HG03521 (cell line): ENCODE results near the gene FAM43A.

Experiments used
- ATAC-seq: cut with Tn5 transposase; IDR thresholded peaks from one replicate; pipeline ENCODE4 v1.9.1; 2021; ENCODE audit warnings: mild to moderate bottlenecking, moderate library complexity; ENCODE audit not compliant: unreplicated experiment

The FAM43A gene

GRCh38 chr3:194707147-194707540, 21.5 kb downstream of the FAM43A start:
- ATAC-seq: no peak

DNA sequence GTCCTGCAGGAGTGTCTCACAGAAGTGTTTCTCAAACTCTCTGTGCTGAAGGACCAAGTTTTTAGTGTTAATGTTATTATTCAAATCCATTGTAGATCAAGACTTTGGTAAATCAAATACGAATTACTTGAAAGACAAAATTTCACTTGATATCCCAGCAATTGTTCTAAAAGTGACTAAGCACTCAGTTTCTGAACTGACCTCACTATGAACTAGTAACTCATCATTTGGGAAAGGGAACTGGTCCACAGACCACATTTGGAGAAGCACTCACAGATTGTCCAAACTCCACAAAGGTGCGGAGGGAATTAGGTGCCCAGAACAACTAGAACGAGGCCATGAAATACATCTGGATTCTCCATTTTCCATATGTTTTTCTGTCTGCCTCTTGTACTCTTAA, 25.6 kb downstream of the FAM43A start:
- ATAC-seq: no peak

GRCh38 chr3:194711913-194712312, 26.2 kb downstream of the FAM43A start:
- no peak for ATAC-seq

GRCh38 chr3:194713299-194714136, 27.8 kb downstream of the FAM43A start:
- ATAC-seq: no peak

- no peak for ATAC-seq
These were observed 28.4 kb downstream of the FAM43A start for GRCh38 chr3:194714137-194714455.

GRCh38 chr3:194714564-194714963, 28.9 kb downstream of the FAM43A start:
- no peak for ATAC-seq

DNA sequence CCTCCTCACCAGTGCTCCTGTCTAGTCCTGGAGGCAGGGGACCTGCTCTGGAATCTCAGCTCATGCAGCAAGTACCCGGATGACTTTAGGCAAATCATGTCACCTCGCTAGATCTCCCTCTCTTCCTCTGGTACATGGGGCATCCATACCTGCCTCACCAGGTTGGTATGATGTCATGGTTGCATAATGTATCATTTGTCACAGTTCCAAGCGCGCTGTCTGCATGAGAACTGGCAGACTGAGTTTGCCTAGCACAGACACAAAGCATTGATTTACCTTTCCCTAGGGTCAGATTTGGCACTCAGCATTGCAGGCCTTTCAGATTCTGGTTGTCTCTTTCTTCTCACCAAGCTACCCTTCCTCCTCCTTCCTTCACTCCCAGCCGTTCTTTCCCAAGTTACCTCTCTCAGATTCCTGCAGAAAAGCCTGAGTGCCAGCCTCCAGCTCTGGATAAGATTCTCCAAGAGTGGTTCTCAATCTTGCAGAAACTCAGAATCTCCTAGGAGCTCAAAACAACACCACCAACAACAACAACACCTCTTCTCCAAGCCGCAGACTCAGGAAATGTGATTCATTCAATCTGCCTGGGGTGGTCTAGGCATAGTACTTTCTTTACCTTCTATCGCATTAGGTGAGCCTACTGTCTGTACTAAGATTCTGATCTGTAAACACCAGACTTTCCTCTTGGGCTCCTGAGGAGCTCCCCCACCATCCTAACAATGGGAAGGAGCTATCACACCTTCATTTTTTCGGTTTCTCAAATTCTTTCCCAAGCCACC, 29.5 kb downstream of the FAM43A start:
- ATAC-seq: no peak

DNA sequence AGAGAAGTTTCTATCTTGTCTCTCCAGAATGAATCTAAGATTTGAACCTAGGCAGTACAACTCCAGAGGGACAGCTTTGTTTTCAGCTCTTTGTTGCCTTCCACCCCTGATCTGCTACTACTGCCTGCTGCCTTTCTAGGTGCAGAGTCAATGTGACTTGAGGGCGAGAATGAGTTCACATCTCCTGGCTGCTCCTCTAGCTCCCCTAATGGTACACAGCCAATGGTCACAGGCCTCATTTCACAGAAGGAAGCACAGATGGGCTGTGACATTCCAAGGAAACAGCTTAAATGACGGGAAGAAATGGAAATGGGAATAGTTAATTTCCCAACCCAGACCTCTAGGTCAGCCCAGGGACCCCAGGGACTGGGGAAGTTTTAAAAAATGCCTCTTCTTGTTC, 32.4 kb downstream of the FAM43A start:
- no peak for ATAC-seq

GRCh38 chr3:194720048-194720447, 34.4 kb downstream of the FAM43A start:
- ATAC-seq: no peak

DNA sequence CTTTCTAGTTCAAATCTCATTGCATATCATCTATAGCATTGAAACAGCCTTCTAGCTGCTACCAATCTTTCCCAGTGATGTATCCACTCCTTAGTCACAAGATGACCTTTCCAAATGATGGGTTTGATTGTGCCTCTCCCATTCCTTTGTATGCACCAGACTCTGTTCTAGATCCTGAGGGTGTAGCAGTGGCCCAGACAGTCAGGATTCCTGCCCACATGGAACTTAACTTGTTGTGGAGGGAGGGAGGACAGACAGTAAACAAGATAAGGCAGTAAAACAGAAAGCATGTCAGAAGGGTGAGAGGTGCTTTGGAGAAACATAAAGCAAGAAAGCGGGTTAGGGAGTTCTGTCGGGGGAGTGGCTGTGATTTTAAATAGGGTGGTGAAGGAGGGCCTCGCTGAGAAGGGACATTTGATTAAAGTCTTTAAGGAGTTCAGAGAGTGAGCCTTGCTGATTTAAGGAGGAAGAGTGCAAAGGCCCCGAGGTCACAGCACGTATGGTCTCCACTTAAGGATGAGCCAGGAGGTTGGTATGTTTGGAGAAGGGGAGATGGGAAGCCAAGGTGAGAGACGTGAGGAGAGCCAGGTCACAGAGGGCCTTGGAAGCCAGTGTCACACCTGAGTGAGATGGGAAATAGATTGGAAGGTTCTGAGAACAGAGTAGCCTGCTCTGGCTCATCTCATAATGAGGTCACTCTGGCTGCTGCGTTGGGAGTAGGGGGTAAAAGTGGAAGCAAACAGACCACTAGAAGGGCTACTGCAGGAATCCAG, 38.3 kb downstream of the FAM43A start:
- no peak for ATAC-seq

GRCh38 chr3:194725346-194725745, 39.7 kb downstream of the FAM43A start:
- no peak for ATAC-seq

GRCh38 chr3:194727435-194728128, 41.9 kb downstream of the FAM43A start:
- ATAC-seq: no peak

DNA sequence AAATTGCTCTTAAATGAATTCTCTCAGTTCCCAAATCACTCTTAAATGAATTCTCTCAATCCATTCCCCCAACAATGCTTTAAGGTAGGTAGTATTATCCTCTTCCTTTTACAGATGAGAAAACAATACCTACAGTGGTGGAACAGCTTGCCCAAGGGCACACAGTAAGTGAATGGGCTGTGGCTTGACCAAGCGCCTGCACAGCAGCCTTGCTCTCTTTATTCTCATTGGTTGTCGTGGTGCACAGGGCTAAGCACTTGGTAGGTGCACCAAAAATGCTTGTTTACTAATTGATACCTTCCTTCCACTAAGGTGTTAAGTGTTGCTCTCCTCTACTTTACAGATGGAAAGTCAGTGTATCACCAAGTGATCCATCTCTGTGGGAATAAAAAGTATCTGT, 43.3 kb downstream of the FAM43A start:
- ATAC-seq: no peak

DNA sequence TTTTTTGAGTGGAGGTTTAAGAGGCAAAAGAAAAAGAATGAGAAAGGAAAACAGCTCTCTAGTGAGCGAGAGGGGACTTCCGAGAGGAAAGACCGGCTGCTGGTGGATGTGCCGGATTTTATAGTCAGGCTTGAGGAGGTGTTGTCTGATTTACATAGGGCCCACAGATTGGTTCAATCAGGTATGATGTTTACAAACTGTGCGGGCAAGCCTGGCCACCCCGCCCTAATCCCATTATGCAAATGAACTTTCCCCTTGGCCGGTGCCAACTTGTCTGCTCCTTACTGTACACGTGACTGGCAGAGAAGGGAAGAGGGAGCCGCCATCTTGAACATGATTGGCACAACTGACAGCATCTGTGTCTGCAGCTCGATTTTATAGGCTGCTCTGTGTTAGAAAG, 44.7 kb downstream of the FAM43A start:
- ATAC-seq: no peak

GRCh38 chr3:194731506-194732073, 45.9 kb downstream of the FAM43A start:
- ATAC-seq: no peak

DNA sequence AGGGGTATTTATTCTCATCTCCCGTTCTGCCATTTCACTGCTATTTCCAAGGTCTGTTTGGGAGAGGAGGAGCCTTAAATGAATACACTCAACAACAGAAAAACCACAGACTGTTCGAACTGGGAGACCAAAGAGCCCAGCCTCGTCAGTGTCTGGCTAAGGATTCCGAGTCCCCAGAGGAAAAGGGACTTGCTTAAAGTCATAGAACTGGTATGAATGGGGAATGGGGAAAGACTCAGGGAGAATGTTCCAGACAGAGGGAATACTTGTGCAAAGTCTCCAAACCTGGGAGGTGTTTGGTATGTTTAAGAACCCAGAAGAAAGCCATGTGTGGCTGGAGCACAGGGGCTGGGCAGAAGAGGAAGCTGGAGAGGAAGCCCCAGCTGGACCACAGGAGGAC, 46.9 kb downstream of the FAM43A start:
- ATAC-seq: no peak

- ATAC-seq: no peak
These were observed 50.7 kb downstream of the FAM43A start for GRCh38 chr3:194736277-194736895.

DNA sequence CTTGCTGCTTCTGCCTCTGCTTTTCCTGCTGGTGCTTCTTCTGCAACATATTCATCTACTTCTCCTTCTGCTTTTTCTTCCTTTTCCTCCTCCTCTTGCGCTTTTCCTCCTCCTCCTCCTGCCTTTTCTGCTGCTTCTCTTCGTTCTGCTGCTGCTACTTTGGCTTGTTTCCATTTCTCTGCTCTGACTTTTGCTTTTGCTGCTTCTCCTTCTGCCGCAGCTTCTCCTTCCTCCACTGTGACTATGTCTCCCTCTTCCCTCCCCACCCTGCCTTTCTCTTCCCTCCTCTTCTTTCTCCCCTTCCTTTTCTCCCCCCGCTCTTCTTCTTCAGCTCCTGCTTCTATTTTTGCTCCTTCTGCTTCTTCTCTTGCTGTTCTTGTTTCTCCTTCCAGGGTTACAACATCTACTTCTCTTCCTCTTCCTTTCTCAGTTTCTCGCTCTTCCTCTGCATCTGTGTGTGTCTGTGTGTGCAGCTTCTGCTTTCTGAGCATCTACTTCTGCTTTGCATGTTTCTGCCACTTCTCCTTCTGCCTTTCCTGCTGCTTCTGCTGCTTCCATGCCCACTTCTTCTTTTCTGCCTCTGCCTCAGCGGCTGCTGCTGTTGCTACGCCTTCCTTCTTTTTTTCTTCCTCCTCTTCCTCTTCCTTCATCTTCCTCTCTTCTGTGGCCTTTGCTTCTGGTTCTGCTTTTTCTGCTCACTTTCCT, 51.4 kb downstream of the FAM43A start:
- ATAC-seq: no peak
